Measurements from ENCODE around the gene GPR157. TPM values are rescaled to one million over a fixed set of nuclear protein-coding genes. Genes with fewer than 3 reads are reported as not detected.

The GPR157 gene
- total RNA-seq, 2 donors from 2014 or later, result 5.4 to 7.0 TPM

DNA sequence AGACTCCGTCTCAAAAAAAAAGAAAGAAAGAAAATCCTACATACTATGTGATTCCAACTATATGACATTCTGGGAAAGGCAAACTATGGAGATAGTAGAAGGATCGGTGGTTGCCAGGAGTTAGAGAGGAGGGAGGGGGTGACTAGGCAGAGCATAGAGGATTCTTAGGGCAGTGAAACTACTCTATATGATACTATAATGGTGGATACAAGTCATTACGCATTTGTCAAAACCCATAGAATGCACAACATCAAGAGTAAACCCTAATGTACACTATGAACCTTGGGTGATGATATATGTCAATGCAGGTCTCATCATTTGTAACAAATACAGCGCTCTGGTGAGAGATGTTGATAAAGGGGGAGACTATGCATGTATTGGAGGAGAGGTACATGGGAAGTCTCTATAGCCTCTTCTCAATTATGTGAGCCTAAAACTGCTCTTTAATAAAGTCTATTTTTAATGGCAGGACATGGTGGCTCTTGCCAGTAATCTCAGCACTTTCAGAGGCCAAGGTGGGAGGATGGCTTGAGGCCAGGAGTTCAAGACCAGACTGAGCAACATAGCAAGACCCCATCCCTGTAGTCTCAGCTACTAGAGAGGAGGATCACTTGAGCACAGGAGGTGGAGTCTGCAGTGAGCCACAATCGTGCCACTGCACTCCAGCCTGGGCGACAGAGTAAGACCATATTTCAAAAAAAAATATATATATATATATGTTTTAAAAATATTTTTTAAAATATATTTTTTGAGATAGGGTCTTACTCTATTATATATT lies 76.4 kb downstream of the GPR157 start:
- TF ChIP-seq, protein P1, sequence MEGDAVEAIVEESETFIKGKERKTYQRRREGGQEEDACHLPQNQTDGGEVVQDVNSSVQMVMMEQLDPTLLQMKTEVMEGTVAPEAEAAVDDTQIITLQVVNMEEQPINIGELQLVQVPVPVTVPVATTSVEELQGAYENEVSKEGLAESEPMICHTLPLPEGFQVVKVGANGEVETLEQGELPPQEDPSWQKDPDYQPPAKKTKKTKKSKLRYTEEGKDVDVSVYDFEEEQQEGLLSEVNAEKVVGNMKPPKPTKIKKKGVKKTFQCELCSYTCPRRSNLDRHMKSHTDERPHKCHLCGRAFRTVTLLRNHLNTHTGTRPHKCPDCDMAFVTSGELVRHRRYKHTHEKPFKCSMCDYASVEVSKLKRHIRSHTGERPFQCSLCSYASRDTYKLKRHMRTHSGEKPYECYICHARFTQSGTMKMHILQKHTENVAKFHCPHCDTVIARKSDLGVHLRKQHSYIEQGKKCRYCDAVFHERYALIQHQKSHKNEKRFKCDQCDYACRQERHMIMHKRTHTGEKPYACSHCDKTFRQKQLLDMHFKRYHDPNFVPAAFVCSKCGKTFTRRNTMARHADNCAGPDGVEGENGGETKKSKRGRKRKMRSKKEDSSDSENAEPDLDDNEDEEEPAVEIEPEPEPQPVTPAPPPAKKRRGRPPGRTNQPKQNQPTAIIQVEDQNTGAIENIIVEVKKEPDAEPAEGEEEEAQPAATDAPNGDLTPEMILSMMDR (IDR thresholded peaks at IDR 0.05), result no peak
- no peak overlapping the region for H3K4me3 ChIP-seq
- no peaks in the 10 kb centered on the region for H3K36me3 ChIP-seq
- no peak for ATAC-seq (ENCODE audit: insufficient number of reproducible peaks, low FRiP score, low read depth)
- no peaks in the 10 kb centered on the region for H3K27me3 ChIP-seq (replicated peaks; ENCODE audit: insufficient read depth)
- no peaks in the 10 kb centered on the region for H3K9me3 ChIP-seq
- H3K27ac ChIP-seq, result no peak overlapping the region
- H3K4me1 ChIP-seq (ENCODE audit: control insufficient read depth in 1 of 2, low read depth in 2 of 2), result no peaks in the 10 kb centered on the region
- DNase-seq (ENCODE audit: low spot score), result no peak

DNA sequence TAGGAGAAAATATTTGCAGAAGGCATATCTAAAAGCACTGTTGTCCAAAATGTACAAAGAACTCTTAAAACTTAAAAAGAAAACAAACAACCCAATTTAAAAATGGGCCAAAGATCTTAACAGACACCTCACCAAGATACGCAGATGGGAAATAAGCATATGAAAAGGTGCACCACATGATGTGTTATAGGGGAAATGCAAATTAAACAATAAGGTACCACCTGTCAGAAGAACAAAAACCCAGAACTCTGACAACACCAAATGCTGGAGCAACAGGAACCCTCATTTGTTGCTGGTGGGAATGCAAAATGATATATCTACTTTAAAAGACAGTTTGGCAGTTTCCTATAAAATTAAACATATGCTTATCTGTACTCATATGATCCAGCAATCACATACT lies 77.5 kb downstream of the GPR157 start:
- Histone ChIP-seq H3K4me1 (ENCODE audit: control insufficient read depth in 1 of 2, low read depth in 2 of 2) (no peaks in the 10 kb centered on the region), H3K9me3 (no peaks in the 10 kb centered on the region), H3K4me3 (no peak overlapping the region), H3K27me3 (replicated peaks; ENCODE audit: insufficient read depth) (no peaks in the 10 kb centered on the region), H3K27ac (no peak overlapping the region), H3K36me3 (no peaks in the 10 kb centered on the region)
- DNase-seq (ENCODE audit: low spot score) (no peak), ATAC-seq (ENCODE audit: insufficient number of reproducible peaks, low FRiP score, low read depth) (no peak)
- TF ChIP-seq, protein P1 (IDR thresholded peaks at IDR 0.05), result no peak

GRCh38 chr1:9050803-9051202 lies 78.1 kb downstream of the GPR157 start:
- H3K4me1 ChIP-seq (ENCODE audit: control insufficient read depth in 1 of 2, low read depth in 2 of 2), result no peaks in the 10 kb centered on the region
- DNase-seq (ENCODE audit: low spot score) (no peak), ATAC-seq (ENCODE audit: insufficient number of reproducible peaks, low FRiP score, low read depth) (no peak)
- H3K27me3 ChIP-seq (replicated peaks; ENCODE audit: insufficient read depth), result no peaks in the 10 kb centered on the region
- TF ChIP-seq, protein P1 (IDR thresholded peaks at IDR 0.05), result no peak
- no peak overlapping the region for H3K4me3 ChIP-seq
- no peaks in the 10 kb centered on the region for H3K9me3 ChIP-seq
- no peak overlapping the region for H3K27ac ChIP-seq
- no peaks in the 10 kb centered on the region for H3K36me3 ChIP-seq

Other genes with a start within 250 kb of the GPR157 start
- not detected for gene CA6, start 183.2 kb downstream of the GPR157 start, total RNA-seq
- not detected for gene SLC2A7, start 102.7 kb downstream of the GPR157 start, total RNA-seq
- 10 to 100 TPM in 1 of 2 donors, 1 to 10 TPM in 1; 3.9 to 14.7 TPM for gene SLC2A5, start 59.5 kb downstream of the GPR157 start, total RNA-seq
- 10 to 100 TPM; 57.8 to 80.6 TPM for gene H6PD, start 105.7 kb upstream of the GPR157 start, total RNA-seq
- 100 to 1,000 TPM; 107 to 171 TPM for gene SPSB1, start 163.8 kb upstream of the GPR157 start, total RNA-seq

All from thoracic aorta (tissue), 2 donors.